Muscle of arm (tissue), 12 donors: ENCODE measurements around the gene TRMT44. TPM values are rescaled to one million over a fixed set of nuclear protein-coding genes. Genes with fewer than 3 reads are reported as not detected.
"Not testable (repeated sequence)": the region's sequence is repeated elsewhere in the genome, so short reads cannot be mapped to it uniquely, and the experiment has no call there.

Source experiments
- DNase-seq: peaks from one replicate; pipeline ENCODE4 v3.0.0-alpha.2; 2013
- polyA plus RNA-seq, 12 donors: library from polyadenylated mRNA; unstranded; fragments of 120-200 nt; gene quantifications; one replicate each; pipeline ENCODE4 v1.2.1, GENCODE V29; 2013; ENCODE audit not compliant: insufficient read length in 12 of 12

TRMT44 gene
- polyA plus RNA-seq, 12 donors = 9.0 to 20.2 (median 12.7) TPM; not detected in 1

DNA sequence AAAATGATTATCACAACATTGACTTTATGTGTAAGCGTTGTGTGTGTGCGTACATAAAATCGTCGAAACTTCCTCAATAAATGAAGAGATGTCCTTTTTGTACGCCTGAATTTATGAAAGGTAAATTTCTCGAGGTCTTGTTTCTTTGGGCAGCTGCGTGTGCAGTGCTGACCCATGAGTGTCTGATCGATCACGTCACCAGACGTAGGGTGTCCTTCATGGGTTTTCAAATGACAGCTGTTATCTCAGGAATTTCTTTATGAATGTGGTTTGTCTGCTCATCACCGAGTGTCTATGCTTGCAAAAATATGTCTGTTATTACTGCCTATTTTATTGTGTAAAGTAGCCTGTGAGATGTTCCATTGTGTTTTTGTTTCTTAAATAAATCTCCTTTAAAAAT is 71.9 kb downstream of the TRMT44 start:
- no peak for DNase-seq

DNA sequence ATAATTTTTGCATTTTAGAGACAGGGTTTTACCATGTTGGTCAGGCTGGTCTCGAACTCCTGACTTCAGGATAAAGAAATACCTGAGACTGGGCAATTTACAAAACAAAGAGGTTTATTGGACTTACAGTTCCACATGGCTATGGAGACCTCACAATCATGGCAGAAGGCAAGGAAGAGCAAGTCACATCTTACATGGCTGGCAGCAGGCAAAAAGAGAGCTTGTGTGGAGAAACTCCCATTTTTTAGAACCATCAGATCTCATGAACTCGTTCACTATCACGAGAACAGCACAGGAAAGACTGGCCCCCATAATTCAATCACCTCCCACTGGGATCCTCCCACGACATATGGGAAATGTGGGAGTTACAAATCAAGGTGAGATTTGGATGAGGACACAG is 72.5 kb downstream of the TRMT44 start:
- not testable (repeated sequence) for DNase-seq

DNA sequence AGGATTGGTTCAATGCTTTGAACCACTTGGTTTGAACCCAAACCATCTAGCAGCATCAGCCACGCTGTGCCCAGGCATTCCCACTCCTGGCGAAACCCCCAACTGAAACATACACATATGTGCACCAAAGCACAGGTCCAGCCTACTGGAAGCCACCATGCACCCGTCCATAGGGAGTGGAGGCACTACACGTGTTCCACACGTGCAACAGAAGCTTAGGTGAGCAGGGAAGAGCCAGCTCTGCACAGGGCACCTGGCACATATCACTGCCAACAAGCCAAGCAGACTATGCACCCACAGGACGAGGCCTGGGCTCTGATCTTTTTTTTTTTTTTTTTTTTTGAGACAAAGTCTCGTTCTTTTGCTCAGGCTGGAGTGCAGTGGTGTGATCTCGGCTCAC is 73.4 kb downstream of the TRMT44 start:
- DNase-seq = no peak

DNA sequence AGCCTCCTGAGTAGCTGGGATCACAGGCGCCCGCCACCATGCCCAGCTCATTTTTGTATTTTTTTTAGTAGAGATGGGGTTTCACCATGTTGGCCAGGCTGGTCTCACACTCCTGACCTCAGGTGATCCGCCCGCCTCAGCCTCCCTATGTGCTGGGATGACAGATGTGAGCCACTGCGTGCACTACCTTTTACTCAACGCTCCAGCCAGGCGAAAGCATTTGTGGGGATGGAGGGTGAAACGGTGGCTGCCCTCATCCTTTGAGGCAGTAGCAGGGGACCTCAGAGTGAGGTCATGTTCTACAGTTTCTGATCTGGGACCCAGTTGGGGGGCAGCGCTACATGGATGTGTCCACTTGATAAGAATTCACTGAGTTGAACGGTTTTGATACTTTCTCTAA is 73.8 kb downstream of the TRMT44 start:
- DNase-seq = no peak

DNA sequence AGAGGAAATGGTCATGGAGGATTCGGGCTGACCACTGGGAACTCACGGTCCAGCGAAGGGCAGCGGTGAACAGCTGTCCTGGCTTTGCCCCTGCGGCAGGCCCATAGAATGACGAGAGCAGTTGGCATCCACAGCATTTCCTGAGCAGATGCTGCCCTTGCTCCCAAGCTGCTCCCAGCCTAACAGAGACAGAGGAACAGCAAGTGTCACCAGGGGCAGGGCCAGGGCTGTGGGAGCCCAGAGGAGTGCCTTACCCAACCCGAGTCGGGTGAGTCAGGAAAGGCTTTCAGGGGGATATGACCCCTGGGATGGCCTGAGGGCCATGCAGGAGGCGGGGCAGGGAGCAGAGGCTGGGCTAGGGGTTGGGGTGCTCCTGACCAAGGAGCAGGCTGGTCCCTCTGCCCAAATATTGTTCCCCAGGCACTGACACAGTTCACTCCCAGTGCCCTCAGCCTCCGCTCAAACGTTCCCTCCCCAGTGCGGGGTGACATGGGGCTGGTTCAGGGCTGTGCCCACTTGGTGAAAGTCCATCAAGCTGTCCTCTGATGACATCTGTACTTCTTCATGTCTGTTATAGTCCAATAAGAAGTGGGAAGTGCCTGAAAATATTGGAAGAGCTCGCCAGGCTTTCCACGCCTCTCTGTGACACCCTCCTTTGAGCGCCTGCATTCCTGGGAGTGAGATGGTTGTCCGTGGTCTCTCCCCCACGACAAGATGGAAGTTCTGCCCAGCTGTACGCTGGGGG is 74.9 kb downstream of the TRMT44 start:
- peak; percentile 29 for DNase-seq

DNA sequence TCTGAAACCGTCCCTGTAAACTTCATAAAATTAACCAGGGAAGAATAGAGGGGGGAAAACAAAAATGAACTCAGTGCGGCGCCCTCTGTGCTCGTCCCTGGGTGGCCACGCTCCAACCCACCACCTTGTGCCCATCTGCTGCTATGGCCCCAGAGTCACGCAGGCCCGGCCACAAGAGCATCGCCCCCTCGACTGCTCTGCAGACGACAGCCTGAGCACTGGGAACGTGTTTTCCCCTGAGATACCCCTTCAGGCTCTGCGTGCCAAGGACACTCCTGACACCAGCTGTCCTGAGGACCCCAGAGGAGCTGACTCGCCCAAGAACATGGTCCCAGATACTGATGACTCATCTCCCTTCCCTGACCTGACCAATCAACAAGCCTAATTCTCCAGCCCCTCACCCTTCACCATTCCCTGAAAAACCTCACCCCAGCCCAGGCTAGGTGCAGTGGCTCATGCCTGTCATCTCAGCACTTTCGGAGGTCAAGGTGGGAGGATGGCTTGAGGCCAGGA is 75.5 kb downstream of the TRMT44 start:
- DNase-seq = no peak

DNA sequence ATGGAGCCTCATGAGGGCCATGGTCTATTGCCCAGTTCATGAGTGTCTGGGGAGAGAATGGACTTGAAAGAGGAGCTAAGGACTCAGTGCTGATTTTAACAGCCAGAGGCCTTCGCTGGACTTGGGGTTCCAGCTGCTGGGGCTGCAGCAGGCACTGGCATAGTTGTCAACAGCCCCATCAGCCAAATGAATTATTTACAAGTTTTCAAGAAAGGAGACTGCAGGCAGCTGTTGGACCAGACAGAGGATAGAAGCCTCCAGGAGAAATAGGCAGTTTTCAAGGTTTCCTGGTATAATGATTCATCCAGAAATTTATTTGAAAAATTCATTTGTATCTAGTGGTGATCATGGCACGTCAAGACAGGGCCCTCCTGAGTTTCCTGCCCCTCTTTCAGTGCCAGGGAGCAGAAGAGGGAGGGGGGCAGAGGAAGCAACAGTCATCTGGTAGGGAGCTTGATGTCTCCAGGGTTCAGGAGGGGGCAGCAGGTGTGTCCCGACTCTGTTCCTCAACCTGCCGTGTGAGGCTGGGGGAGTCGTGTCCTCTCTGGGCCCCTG is 76.5 kb downstream of the TRMT44 start:
- DNase-seq = no peak

DNA sequence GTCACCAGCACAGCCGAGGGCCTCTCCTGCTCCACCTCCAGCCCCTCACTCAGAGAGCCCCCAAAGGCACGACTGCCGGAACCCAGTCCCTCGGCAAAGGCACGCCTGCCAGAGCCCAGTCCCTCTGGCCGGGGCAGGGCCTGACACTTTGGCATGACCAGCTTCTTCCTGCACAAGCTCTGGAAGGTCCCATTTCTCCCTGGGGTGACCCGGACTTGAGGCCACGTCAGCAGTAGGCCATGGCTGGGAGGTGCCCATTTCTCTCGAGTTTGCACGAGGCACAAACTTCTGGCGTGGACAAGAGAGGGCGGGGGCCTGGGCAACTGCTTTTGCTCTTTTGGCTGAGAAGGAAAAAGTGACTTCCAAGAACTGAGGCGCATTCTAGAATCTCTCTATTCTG is 77.4 kb downstream of the TRMT44 start:
- no peak for DNase-seq

DNA sequence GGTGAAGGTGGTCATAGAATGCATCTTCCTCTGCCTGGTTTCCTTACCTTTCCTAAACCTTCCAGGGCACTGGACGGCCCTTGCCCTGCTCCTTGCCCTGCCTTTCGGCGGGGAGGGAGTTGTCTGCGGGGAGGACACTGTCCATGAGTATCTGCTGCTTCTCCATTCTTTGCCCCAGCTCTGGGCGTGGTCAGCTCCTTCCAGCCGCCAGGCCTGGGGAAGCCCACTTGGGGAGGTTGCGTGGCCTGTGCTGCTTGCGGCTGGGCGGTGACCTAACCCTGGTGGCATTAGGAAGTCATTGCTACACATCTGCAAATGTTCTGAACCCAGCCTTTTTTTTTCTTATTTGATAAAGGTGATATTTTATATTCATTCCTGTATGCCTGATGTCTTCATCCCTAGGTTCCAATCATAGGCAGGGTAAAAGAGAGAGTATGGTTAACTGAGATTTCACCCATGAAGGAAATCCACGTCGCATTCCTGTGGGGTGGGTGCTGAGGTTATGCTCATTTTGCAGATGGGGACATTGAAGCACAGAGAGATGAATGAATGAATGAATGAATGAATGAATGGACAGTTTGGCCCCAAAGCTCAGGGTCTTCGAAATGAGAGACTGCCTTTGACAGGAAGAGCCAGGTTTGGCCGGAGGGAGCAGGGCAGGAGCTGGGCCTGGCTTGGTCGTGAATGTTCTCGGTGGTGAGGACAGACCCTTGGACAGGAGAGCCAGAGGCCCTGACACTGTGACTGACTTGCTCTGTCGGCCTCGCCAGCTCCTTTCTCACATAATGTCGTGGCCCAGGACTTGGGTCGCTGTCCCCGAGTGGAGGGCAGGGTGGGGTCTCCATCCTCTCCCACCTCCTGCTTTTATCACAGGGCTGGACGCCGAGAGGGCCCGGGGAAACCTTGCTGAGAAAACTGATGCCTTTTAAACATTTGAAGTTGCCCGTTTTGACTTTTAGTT is 81.9 kb downstream of the TRMT44 start:
- DNase-seq = no peak

DNA sequence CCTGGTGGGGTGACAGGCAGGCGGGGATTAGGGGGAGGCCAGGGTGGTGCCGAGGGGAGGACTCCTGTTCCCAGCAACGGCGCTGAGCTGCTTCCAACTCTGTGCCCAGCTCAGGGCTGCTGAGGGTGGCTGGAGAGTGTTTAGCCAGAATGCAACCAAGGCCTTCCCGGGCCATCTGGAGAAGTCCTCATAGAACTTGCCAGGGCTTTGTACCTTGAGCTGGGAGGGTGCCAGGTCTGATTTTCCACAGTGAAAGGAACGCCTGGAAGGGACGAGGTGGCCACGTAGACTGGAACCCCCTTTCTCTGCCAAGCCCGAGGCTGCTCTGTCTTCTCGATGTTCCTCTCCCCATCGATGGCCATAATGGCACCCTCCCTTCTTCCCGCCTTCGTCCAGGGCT is 82.6 kb downstream of the TRMT44 start:
- DNase-seq = no peak

DNA sequence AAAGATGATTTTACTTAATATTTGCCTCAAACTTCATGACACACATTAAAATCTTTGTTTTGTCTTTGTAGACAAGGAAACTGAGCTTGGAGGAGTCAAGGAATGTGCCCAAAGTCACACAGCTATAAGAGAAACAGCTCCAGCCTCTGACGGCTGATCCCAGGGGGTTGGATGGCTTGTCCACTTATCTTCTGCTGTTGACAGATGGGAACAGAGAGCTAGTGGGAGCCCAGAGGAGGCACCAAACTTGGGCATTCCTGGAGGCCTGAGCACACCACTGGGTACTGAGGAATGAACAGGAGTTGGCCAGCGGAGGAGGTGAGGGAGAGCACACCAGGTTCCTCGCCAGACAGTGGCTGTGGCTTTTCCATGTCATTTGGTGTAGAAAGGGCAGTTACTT is 83.2 kb downstream of the TRMT44 start:
- DNase-seq = no peak

DNA sequence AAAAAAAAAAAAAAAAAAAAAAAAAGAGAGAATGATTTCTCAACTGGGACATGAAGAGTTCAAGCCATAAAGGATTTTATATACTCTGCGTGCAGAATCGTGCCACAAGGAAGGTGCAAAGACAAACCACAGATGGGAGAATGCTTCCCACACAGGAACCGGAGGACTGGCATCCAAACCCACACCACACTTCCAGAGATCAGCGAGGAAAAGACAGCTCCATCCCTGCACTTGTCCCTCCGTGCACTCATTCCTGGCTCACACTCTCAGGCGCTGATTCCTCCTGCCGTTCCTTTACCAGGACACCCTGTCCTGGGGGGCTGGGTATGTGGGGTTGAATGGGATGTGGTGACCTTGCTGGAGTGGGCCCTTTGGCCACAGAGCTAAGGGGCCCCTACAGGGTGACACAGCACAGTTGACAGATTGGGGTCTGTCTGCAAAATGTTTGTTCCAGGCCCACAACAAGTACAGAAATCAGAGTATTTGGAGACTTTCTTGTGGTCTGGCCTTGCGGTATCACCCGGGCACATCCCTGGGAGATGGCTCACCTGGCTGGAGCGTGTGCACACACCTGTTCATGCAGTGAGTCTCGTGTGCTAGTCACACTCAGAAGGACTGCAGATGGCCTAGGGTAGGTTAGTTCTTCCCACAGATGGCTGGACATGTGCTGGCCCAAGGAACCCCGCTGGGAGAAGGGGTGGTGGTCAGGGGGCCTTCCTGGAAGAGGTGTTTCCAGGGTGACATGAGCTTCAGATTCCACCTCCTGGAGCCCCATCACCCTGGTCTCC is 84.2 kb downstream of the TRMT44 start:
- no peak for DNase-seq

DNA sequence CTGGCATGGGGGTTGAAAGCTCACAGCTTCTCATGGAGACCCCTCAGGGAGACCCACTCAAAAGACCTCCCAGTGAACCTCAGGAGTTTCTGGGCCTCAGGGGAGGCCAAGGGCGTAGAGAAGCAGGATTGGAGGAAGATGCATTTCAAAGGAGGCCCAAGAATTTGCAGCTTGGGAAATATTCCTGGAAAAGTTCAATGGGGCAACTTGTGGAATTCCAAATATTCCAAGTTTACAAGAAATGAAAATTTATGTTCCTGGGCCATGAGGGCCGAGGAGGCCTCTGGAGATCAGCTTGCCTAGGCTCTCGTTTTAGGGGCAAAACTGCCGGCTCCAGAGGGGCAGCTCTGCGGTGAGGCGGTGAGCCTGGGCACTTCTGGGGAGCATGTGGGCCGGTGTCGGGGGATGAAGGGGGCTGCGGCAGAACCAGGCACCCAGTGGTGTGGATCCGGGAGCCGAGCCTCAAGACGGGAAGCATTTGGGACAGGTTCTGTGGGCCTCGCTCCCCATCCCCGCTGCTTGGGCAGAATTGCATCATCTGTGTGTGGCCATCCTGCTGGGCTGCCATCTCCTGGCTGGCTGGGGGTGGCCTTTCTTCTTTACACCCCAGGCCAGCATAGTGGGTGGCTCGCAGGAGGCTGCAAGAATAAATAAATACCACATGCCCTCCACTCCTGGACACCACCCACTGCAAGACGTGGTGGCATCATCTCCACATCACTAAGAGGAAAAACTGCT is 85.0 kb downstream of the TRMT44 start:
- no peak for DNase-seq

Other genes starting within 250 kb of the TRMT44 start
- gene SH3TC1, start 241.5 kb upstream of the TRMT44 start, polyA plus RNA-seq = 10 to 100 TPM in 4 of 12 donors, 1 to 10 TPM in 7, not detected in 1; 5.8 to 13.1 (median 8.3) TPM
- 10 to 100 TPM in 11 of 12 donors, not detected in 1; 29.7 to 62.6 (median 46.4) TPM for gene HTRA3, start 171.0 kb upstream of the TRMT44 start, polyA plus RNA-seq
- gene ACOX3, start 54 bp upstream of the TRMT44 start, polyA plus RNA-seq = 10 to 100 TPM in 11 of 12 donors, not detected in 1; 11.5 to 24.9 (median 14.5) TPM
- gene GPR78, start 139.6 kb downstream of the TRMT44 start, polyA plus RNA-seq = 1 to 10 TPM in 1 of 12 donors, under 1 TPM in 8, not detected in 3; 0.23 to 1.8 (median 0.77) TPM
- 10 to 100 TPM in 3 of 12 donors, 1 to 10 TPM in 8, not detected in 1; 2.4 to 19.4 (median 7.5) TPM for gene CPZ, start 152.0 kb downstream of the TRMT44 start, polyA plus RNA-seq